HG03097 (cell line): ENCODE measurements around the gene EPHA1.

ENCODE experiments used
- ATAC-seq: cut with Tn5 transposase; IDR thresholded peaks from one replicate; pipeline ENCODE4 v1.9.1; 2021; ENCODE audit not compliant: unreplicated experiment, low FRiP score

EPHA1 gene

DNA sequence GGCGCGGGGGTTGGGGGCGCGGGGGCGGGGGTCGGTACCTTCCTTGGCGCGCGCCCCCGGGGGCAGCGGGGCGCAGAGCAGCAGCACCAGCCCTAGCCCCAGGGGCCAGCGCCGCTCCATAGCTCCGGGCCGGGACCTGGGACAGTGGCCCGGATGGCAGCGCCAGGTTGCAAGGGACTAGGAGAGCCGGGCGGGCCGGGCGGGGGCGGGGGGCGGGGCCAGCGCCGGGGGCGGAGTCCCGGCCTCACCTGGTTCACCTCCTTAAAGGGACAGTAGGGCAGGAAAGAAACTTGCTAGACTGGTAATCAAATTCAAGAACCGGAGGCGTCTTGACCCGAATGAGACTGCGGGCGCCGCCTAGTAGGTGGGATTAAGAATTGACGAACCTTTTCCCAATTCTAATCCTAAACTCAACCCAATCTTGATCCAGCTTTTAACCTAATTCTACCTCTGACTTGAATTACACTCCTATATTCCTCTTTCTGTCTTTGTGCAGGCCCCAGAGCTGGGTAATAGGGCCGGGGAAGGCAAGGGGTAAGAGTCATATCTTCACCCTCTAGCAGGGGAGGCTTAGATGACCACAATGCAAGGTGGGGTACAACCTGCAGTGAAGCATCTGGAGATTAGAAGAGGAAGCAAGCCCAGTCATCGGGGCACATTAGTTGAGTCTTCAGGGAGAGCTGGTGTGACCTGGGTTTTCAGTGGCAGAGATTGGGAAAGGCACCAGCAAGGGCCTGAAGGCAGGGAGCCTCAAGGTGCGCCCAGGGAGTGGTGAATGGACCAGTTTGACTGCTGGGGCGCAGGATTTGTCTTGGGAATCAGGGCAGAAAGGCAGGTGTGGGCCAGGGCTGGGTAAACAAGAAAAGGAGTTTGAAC, at the start of gene EPHA1:
EPHA1 (minus strand) TSS at position 171 of the 876 bp plus-strand sequence; CDS start at position 120, 51 bp downstream.
- no peak for ATAC-seq

DNA sequence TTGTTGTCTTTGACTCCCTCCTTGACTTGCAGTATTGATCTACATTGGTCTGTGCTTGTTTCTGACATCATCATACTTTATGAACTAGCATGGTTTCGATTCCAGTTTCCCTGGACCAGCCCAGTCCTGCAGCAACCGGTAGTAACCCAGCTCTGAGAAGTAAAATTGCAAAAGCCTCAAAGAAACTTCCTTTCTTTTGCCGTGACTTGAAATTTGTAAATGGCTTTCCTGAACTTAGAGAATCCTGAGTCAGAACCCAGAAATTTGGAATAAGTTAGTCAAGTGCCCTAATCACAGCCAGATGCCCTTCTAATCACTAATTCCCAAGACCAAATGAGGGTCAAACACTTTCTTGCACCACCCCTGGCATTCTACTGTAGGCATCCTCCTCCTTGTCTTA, 49.6 kb upstream of the EPHA1 start:
- no peak for ATAC-seq

DNA sequence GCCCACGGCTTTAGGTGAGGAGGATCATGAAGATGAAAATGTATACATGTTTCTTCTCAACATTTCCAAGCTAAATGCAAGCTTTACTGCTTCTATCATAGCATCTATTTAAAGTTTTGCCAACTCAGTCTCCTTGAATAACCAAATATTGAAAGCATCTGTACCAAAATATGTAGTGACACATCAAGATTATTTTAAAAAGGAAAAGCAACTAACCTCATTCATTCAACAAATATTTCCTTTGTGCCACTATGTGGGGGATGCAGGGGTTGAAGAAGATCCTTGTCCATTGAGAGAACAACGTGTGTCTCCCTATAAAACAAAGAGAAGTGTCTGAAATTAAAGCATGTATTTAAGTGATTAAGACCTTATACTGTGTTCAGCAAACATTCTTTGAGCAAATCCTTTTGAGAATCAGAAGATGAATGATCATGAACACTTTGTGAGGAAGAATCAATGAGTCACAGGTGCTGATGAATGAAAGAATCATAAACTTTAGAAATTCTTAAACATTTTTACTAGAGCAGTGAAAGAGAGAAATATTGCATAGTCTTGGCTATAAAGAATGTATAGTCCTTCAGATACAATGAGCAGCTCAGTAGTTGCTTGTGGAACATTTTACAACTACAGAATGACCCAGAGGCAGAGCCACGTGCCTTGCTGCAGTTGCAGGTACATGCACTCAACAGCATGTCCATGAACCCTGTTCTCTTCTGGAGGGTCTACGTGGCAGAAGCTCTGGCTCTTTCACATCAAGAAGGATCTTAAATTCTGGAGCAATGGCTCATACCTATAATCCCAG, 48.5 kb upstream of the EPHA1 start:
- no peak for ATAC-seq

DNA sequence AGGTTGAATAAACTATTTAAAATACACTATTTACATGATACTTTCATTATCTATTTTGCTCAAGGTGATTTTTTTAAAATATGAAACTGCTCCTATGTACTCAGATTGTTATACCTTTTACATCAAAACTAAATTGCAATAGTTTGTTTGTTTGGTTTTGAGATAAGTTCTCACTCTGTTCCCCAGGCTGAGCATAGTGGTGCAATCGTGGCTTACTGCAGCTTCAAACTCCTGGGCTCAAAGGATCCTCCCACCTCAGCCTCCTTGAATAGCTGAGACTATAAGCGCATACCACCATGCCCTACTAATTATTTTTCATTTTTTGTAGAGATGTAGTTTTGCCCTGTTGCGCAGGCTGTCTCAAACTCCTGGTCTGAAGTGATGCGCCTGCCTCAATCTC, 47.3 kb upstream of the EPHA1 start:
- ATAC-seq, result no peak

DNA sequence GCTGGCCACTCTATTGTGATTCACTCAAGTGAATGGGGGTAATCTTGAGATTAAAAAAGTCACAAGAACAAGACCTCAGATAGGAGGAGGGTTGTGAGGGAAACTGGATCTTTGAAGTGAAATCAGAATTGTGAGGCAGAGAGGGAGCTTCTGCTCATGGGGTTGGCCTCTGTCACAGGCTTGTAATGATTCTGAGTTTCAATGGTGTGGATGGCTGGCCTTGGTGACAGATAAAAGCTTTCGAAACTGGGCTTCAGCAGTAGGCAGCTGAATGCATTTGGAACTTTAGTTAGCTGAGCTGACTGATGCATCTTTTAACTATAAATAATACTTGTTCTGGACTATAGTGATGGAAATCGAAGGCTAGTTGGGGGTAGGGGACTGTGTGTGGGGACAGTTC, 46.8 kb upstream of the EPHA1 start:
- ATAC-seq, result no peak

DNA sequence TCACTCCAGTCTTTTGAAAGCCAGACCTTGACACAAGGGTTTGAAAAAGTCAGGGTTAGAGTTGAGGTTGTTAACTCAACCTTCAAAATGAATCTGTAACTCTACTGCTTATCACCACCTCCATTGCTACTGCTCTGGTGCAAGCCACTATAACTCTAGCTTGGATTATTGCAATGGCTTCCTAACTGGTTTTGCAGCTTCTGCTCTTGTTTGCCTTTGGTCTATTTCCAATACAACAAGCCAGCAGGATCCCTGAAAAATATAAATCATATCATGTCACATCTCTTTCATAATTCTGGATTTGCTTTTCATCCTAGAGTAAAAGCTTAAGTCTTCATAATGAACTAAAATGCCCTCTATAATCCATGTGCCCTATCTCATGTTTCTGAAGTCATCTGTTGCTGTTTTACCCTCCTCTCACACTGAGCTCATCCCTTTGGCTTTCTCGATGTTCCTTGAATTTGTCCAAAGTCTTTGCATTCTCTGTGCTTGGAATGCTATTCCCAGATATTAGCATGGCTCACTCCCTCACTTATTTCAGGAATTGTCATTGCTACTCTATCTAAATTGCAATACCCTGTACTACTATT, 45.5 kb upstream of the EPHA1 start:
- no peak for ATAC-seq

DNA sequence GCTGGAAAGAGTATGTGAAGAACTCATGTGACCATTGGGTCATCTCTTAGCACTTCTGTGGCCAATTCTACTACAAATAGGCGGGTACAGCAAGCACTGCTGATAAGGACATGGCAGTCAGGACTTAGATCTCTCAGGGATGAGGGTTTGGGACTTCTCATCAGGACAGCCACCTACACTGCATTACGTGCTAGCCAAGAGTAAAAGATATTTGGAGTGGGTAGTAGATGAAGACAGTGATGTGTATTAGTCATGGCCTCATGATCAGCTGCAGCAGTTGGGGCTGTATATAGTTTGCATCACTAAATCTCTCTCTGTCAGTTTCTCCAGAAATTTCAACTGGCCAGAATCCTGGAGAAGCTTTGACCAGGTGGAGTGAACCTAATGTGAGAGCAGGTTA, 43.8 kb upstream of the EPHA1 start:
- ATAC-seq, result no peak

DNA sequence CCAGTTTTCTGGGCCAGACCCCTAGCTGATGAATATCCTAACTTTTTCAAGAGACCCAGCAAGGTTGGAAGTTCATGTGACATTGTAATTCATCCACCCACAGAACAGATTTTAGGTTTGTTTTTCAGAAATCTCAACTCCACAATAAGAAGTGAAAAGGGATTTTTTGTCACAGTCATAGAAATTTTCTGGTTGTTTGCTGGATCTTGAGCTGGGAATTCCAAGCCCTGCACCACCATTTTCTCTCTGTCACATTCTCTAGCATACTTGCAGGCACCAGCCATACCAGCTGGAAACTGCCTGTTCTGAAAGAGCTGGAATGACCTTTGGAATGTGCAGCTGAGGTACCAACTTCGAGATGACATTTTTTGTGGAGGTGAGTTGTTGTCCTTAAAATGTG, 43.1 kb upstream of the EPHA1 start:
- ATAC-seq, result no peak

DNA sequence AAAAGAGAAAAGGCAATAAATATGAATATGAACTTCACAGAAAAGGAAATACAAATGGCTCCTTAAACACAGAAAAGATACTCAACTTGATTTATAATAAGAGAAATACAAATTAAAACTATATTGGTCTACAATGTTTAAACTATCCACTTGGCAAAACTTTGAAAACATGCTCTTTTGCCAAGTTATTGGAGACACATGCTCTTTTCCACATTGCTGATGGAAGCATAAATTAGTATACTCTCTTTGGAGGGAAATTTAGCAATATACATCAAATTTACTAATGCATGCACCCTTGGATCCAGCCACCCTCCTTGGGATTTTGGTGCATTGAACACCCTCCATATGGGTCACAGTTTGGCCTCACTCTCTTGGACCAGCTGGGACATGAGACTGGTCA, 42.5 kb upstream of the EPHA1 start:
- ATAC-seq, result no peak

DNA sequence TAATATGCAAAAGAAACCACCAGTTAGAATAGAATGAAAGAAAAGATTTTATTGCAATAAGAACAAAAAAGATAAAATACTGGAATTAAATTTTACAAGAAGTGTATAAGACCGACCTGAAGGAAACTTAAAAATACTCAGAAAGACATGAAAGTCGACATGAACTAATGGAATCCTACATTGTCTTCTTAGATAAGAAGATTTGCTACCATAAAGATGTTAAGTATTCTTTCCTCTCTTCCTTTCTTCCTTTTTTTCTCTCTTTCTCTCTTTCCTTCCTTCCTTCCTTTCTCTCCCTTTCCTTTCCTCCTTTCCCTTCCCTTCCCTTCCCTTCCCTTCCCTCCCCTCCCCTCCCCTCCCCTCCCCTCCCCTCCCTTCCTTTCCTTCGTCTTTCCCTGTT, 41.1 kb upstream of the EPHA1 start:
- no peak for ATAC-seq

DNA sequence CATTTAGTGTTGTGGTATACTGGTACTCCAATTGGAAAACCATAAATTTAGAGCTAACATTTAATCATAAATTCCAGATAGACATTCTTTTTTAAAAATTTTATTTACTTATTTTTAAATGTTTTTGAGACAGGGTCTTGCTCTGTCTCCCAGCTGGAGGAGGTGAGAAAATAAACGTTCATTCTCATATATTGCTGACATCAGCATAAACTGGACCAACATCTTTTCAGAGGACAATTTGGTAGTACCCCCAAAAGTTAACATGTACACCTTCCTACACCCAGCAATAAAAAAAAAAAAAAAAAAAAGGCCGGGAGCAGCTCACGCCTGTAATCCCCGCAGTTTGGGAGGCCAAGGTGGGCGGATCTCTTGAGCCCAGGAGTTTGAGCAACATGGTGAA, 39.8 kb upstream of the EPHA1 start:
- ATAC-seq, result no peak

DNA sequence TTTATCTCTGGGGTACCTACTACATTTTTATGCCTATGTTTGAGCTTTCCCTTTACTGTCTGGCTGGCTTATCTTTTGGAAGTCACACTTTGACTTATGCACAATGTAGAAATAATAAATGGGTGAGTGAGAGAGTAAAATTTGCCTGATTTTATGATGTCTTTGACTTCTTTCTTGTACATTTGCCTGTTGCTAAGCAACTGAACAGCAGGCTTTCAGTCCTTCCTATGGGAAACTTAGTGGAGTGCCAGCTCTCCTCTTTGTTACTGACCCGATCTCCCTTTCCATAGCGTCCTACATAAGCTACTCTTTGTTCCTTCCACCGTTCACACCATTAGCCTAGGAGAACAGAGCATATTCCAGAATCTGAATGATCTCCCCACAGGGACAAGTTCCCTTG, 38.8 kb upstream of the EPHA1 start:
- no peak for ATAC-seq

DNA sequence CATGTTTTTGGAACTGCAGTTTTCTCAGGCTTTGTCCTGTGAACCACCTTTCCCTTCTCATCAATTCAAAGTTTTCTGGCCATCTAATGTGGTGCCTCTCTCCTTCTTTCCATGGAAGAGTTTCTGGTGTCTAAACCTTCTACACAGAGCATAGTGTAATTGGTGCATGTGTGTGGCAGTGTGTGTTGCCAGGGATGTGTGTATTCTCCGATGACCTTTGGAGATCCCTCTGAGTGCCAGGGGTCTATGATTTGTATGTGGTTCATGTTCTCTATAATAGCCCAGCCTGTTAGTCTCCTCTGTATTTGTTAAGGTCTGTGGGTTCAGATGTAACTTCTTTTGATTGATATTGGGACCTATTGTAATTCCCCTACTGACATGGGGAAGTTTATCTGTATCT, 36.1 kb upstream of the EPHA1 start:
- ATAC-seq, result no peak

DNA sequence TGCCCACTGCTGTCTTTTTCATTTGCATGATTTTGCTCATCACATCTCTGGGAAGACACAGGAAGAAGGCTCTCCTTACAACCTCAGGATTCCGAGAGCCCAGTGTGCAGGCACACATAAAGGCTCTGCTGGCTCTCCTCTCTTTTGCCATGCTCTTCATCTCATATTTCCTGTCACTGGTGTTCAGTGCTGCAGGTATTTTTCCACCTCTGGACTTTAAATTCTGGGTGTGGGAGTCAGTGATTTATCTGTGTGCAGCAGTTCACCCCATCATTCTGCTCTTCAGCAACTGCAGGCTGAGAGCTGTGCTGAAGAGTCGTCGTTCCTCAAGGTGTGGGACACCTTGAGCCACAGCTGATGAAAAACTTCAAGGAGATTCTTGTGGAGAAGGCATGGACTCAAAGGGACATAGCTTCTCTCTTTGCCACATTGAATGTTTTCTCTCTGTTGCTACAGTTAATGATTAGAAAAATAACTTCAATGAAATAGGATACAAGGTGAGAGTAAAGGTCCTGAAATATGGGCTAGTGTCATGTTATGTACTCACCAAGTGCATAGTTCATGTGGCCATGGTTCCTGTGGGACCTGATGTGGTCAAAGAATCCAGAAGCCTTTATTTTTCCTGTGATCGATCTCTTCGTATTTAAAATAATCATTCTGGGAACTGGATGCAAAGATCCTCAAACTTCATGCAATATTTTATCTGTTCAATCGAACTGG, 35.6 kb upstream of the EPHA1 start:
- no peak for ATAC-seq

DNA sequence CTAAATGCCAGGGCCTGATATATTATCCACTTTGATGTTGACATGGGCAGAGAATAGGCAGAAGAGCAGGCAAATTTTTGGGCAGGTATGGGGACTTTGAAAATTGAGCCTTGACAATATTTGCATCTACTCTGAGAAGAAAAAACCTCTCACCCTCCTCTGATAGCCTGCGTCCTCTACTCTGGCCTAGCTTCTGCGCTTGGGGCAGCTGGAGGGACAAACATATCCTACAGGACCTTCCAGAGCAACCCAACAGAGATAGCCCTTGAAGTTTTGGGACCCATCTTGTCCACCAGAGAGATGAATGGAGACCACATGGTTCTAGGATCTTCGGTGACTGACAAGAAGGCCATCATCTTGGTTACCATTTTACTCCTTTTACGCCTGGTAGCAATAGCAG, 34.5 kb upstream of the EPHA1 start, which contains the start of gene TAS2R60:
TAS2R60 (plus strand) TSS at position 301 of the 400 bp plus-strand sequence; CDS start at position 301, 0 bp downstream.
- ATAC-seq, result no peak

DNA sequence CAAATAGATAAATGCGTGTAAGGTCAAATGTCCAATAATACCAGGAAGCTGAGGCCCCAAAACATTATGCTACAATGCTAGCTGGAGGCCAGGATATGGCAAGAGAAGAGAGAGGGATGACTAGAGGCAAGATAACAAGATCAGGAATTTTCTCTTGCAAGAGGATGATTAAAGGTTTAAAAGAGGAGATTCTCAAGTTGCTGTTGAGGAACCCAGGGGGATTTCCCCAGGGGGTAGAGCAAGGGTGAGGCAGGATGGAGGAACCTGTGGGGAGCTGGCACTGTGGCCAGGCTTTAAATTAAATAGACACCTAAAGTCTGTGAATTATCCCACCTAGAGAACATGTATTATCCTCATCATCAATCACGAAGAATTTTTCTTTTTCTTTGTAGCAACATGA, 31.2 kb upstream of the EPHA1 start:
- no peak for ATAC-seq

DNA sequence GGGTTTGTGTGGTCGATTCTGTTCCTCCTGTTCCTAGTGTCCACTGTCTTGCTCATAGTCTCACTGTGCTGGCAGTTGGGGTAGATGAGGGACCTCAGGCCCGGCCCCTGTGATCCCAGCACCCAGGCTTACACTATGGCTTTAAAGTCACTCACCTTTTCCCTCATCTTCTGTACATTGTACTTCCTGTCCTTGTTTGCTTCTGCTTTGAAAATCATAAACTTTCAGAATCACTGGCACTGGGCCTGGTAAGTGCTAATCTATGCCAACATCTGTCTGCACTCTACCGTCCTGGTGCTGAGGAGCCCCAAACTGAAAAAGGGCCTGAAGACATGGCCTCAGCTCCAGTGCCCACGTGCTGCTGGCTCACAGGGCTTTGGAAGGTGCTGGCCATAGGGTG, 28.9 kb upstream of the EPHA1 start:
- ATAC-seq, result no peak

DNA sequence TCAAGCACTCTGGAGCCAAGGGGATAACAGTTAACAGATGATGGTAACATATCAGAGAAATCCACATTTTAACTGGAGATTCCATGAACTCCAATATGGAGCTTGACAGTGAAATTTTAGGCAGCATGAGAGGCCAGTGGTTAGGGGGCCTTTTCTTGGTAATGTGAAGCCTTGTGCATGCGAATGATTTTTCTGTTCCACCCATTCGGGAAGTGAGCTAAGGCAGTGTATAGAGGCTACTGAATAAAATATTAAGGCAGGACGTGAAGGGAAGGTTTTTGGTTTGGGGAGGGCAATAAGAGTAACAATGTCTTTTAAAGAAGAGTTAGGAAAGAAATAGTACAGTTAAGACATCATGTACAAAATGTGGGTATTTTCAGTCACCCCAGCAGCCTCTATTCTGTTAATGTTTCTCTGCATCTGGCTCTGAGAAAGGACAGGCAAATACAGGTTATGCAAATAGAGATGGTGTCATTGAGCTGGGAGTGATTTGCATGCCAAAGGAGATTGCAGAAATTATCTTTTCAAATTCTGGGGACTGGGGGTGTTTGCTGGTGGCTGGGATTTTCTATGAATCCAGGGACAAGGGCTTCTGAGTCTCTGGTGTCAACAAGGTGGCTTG, 27.8 kb upstream of the EPHA1 start:
- ATAC-seq, result peak; percentile 80

DNA sequence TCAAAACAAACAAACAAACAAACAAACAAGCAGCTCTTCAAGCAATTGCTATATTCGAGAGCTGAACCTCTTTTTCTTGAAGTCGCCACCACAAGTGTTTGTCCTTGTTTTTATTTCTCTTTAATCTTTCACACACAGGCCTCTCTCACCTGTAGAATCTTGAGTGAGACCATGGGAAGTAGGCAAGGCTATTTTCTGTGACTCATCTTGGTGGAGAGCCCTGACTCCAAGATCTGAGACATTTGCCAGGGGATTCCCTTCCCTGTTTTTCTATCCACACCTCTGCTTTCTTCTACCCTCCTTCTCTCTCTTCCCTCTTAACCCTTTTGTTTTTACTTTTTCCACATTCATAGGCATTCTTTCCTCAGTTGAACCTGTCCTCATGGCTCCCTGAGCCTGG, 26.6 kb upstream of the EPHA1 start:
- no peak for ATAC-seq

DNA sequence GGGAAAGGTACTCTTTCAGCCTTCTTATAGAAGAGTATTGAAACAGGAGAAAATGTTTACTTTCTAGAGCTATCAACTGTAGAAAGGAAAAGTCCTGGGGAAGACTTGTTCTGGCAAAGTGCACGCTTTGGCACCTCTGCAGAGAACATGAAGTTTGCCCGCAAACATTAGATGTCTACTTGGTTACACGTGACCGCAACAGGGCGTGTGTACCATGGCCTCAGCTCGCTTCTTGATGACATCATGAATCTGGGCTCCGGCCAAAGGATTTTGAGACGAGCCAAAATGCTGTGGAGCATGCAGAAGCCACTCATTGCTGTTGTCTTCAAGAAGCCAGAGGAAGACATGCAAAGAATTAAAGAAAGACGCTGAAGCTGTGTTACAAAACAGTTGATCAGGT, 26.0 kb upstream of the EPHA1 start:
- no peak for ATAC-seq
